GM12873 (cell line): ENCODE results near the gene CPPED1.

ENCODE experiments used
- TF ChIP-seq, protein P1 (sequence below): IDR thresholded peaks from 2 replicates; pipeline ENCODE4 v1.5.1; 2012; ENCODE audit warnings: low read depth, mild to moderate bottlenecking, moderate library complexity, low read length, control low read depth; ENCODE audit not compliant: insufficient read depth; ENCODE audit errors: missing control alignments

The CPPED1 gene

DNA sequence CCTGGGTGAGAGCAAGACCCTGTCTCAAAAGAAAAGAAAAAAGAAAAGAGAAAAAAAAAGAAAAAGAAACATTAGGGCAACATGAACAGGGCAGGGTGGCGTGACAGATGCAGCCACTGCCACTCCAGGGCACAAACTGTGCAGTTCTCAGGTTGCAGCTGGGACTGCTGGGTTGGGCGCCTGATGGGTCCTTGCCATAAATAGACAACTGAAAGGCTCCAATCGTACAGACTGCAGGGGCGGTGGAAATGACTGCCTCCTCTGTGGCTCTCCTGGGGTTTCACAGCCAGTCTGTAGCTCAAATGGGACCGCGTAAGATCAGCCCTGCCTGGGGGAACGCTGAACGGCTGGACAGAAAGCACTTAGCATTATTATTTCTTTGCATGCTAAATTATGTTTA, 130.7 kb downstream of the CPPED1 start:
- TF ChIP-seq, protein P1, sequence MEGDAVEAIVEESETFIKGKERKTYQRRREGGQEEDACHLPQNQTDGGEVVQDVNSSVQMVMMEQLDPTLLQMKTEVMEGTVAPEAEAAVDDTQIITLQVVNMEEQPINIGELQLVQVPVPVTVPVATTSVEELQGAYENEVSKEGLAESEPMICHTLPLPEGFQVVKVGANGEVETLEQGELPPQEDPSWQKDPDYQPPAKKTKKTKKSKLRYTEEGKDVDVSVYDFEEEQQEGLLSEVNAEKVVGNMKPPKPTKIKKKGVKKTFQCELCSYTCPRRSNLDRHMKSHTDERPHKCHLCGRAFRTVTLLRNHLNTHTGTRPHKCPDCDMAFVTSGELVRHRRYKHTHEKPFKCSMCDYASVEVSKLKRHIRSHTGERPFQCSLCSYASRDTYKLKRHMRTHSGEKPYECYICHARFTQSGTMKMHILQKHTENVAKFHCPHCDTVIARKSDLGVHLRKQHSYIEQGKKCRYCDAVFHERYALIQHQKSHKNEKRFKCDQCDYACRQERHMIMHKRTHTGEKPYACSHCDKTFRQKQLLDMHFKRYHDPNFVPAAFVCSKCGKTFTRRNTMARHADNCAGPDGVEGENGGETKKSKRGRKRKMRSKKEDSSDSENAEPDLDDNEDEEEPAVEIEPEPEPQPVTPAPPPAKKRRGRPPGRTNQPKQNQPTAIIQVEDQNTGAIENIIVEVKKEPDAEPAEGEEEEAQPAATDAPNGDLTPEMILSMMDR = no peak

DNA sequence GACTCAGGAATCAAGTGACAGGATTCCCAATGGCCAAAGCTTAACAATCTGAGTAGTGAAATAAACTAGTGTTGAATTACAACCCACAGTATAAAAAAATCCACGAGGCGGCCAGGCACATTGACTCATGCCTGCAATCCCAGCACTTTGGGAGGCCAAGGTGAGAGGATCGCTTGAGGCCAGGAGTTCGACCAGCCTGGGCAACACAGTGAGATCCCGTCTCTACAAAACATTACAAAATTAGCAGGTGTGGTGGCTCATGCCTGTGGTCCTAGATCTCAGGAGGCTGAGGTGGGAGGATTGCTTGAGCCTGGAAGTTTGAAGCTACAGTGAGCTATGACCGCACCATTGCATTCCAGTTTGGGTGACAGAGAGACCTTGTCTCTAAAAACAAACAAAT, 133.8 kb downstream of the CPPED1 start:
- TF ChIP-seq, protein P1 = no peak

DNA sequence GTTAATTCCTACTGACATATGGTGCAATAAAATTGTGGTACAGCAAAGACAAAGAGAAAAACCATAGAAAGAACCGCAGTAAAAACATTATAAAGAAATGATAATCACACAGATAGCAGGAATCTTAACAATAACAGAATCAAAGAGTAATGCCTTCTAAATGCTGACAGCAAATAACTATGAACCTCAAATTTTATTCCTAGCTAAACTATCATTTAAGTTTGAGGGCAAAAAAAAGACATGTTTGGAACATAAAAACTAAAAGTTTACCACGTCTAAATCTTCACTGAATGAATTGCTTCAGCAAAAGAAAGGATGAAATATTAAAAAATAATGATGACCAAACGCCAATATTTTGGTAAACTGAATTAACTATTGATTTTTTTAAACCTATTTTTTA, 135.8 kb downstream of the CPPED1 start:
- TF ChIP-seq, protein P1 = no peak

DNA sequence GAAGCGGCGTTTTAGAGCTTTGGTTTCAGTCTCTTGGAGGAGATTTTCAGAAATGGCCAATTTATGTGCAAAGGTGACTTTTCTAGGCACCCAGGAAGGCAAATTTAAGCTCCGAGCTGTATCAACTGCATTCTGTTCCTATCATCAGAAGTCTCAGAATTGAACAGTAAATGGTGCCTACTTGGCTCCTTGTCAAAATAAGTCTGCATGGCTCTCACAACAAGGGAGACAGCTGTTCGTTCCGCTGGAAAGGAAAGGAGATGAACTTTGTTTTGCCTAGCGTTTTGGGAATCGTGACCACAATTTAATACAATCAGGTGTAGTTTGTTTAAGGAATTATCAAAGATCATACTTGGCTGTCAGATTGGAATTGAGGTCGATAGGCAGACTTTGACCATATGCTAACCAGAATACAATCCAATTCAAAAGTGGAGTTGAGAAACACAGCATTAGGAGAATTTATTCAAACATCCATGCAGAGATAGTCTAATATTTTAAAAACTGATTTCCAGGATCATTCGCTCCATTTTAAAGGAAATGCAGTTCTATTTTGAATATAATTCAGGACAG, 139.4 kb downstream of the CPPED1 start:
- TF ChIP-seq, protein P1 = no peak

DNA sequence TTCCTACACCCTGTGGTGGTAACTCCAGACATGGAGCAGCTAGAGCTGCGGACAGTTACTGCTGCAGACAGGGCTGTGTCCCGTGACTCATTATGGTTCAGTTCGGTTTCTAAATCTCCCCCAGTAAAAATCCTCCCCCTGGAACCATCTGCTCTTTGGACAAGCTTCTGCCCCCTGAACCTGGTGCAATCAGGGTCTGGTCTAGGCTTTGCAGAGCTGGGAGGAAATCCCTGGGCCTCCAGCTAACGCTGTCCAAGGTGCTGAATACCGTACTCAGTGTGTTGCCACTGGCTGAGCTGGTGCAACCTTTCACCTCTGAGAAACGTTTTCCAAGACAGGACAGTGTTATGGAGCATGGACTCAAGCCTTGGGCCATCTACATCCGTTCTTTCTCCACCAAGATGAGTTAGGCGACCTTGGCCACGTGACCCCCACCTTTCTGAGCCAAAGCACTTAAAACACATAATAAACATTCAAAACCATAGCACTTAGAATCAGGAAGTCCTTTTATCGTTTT, 142.0 kb downstream of the CPPED1 start:
- TF ChIP-seq, protein P1 = no peak

DNA sequence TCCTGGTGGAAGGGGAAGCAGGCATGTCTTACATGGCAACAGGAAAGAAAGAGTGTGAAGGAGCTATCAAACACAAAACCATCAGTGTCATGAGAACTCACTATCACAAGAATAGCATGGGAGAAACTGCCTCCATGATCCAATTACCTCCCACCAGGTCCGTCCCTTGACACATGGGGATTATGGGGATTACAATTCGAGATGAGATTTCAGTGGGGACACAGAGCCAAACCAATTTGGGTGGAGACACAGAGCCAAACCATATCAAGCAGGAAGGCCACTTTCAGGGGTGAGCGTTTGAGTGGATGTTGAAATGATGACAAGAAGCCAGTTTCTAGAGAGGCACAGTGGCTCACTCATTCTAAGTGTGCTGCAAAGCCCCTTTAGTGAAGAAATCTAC, 143.8 kb downstream of the CPPED1 start:
- TF ChIP-seq, protein P1 = no peak

DNA sequence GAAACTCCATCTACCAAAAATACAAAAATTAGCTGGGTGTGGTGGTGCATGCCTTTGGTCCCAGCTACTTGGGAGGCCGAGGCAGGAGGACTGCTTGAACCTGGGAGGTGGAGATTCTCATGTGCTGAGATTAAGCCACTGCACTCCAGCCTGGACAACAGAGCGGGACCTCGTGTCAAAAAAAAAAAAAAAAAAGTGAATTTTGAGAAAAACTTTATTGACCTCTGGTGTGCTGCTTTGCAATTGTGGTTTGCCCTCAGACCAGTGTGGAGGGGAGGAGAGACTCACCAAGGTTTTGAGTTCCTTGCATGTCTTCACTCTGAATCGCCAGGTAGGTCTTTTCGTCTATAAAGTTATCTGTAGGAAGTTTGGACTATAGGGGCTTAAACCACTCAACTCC, 145.2 kb downstream of the CPPED1 start:
- TF ChIP-seq, protein P1 = no peak

DNA sequence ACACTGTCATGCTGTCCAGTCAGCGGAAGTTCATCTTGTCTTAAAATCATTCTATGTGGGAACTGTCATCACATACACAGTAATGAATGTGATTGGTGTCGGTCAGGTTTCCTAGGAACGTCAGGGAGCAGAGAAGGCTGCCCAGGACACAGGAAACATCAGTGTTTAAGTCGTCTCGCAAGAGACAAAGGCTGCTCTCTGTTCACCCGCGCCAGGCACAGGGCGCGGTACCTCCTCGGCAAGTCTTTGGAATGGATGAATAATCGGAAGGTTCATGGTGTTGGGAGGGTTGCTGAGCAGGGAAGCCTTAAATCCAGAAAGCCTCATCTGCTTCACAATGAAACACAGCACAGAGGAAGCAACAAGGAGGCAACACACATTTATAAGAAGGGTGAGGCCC, 148.2 kb downstream of the CPPED1 start:
- TF ChIP-seq, protein P1 = no peak
